GM18498 (cell line): ENCODE measurements around the gene RRP12.
"Not testable (repeated sequence)": the region's sequence is repeated elsewhere in the genome, so short reads cannot be mapped to it uniquely, and the experiment has no call there.

ENCODE experiments used
- ATAC-seq: cut with Tn5 transposase; IDR thresholded peaks from one replicate; pipeline ENCODE4 v1.9.1; 2021; ENCODE audit warnings: mild to moderate bottlenecking, moderate library complexity; ENCODE audit not compliant: unreplicated experiment

The RRP12 gene, protein sequence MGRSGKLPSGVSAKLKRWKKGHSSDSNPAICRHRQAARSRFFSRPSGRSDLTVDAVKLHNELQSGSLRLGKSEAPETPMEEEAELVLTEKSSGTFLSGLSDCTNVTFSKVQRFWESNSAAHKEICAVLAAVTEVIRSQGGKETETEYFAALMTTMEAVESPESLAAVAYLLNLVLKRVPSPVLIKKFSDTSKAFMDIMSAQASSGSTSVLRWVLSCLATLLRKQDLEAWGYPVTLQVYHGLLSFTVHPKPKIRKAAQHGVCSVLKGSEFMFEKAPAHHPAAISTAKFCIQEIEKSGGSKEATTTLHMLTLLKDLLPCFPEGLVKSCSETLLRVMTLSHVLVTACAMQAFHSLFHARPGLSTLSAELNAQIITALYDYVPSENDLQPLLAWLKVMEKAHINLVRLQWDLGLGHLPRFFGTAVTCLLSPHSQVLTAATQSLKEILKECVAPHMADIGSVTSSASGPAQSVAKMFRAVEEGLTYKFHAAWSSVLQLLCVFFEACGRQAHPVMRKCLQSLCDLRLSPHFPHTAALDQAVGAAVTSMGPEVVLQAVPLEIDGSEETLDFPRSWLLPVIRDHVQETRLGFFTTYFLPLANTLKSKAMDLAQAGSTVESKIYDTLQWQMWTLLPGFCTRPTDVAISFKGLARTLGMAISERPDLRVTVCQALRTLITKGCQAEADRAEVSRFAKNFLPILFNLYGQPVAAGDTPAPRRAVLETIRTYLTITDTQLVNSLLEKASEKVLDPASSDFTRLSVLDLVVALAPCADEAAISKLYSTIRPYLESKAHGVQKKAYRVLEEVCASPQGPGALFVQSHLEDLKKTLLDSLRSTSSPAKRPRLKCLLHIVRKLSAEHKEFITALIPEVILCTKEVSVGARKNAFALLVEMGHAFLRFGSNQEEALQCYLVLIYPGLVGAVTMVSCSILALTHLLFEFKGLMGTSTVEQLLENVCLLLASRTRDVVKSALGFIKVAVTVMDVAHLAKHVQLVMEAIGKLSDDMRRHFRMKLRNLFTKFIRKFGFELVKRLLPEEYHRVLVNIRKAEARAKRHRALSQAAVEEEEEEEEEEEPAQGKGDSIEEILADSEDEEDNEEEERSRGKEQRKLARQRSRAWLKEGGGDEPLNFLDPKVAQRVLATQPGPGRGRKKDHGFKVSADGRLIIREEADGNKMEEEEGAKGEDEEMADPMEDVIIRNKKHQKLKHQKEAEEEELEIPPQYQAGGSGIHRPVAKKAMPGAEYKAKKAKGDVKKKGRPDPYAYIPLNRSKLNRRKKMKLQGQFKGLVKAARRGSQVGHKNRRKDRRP (N-terminal part only)

DNA sequence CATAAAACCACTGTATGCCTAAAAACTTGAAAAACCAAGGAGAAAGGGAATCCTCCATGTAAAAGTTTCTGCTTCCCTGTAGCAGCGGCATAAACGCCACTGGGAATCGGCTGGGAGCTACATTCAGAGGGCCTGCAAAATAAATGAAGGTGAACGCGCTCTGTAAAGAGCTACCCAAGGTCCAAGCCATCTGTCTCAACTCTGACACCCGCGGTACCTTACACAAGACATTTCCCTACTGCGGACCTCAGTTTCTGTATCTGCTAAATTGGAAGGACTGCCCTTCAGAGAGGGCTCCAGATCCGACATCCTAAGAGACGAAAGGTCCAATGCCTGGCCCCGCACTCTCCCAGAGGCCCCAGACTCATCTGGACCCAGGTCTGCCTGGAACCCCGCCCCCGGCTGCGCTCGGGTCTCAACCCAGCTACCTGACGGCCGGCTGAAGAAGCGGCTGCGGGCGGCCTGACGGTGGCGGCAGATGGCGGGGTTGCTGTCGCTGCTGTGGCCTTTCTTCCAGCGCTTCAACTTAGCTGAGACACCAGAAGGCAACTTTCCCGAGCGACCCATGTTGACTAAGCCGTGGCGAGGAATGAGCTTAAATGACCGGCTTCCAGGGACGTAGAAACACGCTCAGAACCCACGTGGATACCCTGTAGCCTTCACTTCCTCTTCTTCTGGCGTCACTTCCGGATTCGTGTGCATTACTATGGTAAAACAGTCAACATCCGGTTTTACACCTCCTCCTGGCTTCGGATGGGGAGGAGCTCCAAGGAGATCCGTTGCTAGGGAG lies at the start of gene RRP12:
Gene RRP12 (minus strand): TSS at position 676 of the 790 bp plus-strand sequence. CDS start 109 bp downstream, at position 567.
- ATAC-seq = peak; percentile 97

GRCh38 chr10:97450828-97451227 lies 49.7 kb upstream of the RRP12 start:
- ATAC-seq = no peak

DNA sequence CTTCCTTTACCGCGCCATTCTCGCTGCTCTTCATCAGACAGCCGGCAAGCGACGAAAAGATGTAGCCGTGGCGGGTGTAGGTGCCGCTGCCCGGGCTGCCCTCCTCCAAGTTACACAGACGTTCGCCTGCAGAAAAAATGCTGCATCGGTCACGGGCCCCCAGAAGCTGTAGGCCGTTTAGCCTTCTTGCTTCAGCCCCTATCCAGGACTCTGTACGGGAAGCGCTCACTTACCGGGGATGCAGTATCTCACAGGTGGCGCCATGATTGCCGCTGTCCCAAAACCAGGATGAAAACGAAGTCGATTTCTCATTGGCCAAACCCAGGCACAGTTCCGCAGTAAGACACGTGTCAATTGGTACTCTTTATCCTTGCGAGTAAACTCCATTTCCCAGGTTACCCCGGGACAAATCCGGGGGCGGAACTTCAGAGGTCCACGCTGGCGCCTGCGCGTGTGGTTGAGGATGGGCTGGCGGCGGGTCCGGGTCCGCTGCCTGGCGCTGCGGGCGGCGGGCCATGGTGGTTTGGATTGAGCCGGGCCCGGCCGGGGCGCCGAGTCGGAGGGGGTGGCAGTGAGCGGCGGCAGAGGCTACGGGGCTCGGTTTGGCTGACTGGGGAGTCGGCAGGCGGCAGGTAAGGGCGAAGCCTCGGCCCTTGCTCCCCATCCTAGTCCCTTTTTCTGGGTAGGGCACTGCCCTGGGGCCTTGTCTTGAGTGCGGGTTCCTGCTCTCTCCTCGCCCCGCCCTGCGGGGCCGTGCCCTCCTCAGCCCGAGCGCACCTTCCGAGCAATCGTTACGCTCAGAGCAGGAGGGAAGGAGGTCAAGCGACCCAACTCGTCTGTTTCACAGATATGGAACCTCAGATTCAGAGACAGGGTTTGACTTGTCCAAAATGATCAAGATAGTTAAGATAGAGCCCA lies 44.8 kb upstream of the RRP12 start, which contains the start of the genes EXOSC1 and ZDHHC16:
Gene EXOSC1 (minus strand): TSS at position 285 of the 918 bp plus-strand sequence. CDS start 21 bp downstream, at position 264.
Gene ZDHHC16 (plus strand): TSS at position 454 of the 918 bp plus-strand sequence. CDS start 5,501 bp downstream, outside the sequence.
- ATAC-seq = peak; percentile 96

DNA sequence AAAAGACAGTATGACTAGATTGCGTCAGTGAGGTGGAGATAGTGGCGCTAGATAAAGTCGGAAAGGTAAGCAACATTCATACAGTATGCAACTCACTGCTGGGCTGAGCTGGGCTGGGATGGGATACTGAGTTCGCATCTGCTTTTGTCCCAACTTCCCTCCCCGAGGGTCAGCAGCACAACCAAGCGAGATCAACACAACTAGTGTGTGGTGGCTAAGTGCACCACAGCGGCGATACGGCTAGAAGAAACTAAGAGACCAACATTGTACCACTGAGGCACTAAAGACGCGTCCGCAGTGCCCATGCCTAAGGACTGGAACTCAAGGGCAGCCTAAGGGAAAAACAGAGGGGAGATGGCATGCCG lies 44.2 kb upstream of the RRP12 start:
- ATAC-seq = no peak

DNA sequence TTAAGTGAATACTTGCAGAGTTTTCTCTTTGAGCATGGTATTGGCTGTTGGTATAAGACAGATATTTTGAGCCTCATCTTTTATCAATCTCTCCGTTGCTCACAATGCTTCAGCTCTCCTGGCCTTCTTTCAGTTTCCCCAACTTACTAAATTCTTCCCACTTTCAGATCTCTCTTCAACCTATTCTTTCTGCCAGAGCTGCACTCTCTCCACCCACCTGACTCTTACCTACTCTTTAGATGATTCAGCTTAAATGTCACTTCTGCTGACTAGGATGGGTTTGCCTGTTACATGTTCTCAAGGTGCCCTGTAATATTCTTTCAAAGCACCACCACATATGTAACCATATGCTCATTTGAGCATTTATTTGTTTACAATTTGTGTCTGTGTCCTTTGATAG lies 43.1 kb upstream of the RRP12 start:
- no peak for ATAC-seq

GRCh38 chr10:97442277-97442676 lies 41.1 kb upstream of the RRP12 start:
- ATAC-seq = no peak

DNA sequence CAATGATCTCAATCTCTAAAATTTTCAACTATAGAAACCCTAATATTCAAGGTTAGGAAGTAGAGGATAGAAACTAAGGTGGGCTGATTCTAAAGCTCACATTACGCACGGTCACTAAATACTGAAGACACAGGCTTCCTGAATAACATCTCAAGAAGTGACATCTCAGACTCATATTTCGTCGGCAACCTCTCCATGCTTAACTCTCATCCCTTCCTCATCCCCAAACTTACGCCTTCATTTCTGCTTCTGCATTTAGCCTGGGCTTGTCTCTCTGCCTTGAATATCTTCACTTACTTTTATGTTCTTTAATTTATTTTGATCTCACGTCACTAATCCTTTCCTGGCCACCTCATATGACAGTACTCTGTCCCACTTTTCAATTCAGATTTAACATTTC lies 34.1 kb upstream of the RRP12 start:
- no peak for ATAC-seq

- ATAC-seq = no peak
These were observed 33.4 kb upstream of the RRP12 start for GRCh38 chr10:97434557-97434956.

- ATAC-seq = no peak
These were observed 32.9 kb upstream of the RRP12 start for GRCh38 chr10:97434055-97434454.

- ATAC-seq = no peak
These were observed 27.4 kb upstream of the RRP12 start for GRCh38 chr10:97428572-97428981.

DNA sequence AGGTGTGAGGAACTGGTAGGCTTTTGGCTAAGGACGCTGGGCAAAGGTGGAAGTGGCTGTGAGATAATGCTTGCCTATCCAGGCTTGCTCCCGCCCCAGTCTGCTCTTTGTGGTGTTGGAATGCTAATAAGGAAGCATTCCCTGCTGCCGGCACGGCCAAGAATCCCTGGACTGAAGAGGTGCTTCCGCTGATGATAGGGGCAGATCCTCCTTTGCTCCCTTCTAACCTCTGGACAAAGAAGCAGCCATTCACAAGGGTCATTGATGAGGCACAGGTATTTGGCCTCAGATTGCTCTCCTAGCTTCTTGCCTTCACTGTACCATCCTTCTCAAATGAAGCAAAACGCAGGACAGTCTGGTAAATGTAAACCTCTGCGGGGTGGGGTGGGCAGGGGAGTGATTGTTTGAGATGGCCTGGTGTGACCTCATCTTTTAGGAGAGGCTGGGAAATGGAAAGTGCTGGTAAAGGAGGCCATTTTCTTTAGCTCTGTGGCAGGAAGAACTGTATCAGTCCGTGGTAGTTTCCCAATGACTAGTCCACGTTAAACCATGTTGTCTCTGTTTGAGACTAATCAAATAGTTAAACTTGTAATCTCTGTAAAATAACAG lies 26.5 kb upstream of the RRP12 start:
- ATAC-seq = no peak

GRCh38 chr10:97426776-97427570 lies 25.8 kb upstream of the RRP12 start:
- ATAC-seq = no peak

- peak; percentile 88 for ATAC-seq
These were observed 25.0 kb upstream of the RRP12 start, which contains the start of gene PGAM1 for GRCh38 chr10:97425964-97426775. Gene PGAM1, plus strand, starts transcription at chr10:97426191. Its CDS starts 117 bp downstream, at chr10:97426308.

DNA sequence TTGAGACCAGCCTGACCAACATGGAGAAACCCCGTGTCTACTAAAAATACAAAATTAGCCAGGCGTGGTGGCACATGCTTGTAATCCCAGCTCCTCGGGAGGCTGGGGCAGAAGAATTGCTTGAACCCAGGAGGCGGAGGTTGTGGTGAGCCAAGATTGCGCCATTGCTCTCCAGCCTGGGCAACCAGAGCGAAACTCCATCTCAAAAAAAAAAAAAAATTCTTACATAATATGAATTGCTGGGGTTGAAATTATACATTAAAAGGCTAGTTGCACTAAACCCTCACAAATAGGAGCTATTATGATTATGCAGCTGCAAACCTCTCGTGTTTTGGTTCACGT lies 22.6 kb upstream of the RRP12 start:
- ATAC-seq = not testable (repeated sequence)

DNA sequence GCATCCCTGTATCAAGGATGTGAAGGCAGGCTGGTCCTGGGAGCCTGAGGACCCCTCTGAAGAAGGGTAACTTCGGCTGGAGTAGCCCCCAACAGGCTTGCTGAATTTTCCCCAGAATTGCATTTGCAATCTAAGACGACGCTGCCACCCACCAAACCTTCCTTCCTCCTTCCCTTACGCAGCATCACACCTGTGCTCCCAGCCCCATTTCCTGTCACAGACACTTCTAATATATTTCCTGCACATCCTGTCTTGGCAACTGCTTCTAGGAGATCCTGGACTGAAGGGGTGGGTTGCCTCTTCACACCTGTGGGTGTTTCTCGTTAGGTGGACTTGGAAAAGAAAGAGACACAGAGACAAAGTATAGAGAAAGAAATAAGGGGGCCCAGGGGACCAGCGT lies 15.4 kb upstream of the RRP12 start:
- no peak for ATAC-seq

DNA sequence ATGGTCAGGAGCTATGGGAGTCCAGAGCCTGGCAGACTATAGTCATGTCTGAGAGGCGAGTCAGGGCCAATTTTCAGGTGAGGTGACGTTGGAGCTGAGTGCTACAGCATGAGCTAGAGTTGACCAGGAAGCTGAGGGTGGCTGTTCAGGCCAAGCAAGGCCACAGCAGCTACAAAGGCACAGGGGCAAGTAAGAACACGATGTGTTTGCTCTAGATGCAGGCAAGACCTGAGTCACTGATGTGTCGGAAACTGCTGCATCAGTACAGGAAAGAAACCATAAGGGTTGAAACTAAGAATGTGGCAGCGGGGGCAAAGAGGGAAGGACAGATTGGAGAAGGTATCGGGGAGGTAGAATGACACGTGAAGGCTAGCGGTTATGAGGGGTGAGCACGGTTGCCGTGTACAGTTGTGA lies 11.8 kb upstream of the RRP12 start:
- peak; percentile 68 for ATAC-seq

- ATAC-seq = no peak
These were observed 10.3 kb upstream of the RRP12 start for GRCh38 chr10:97411406-97411805.
